SK-N-SH treated with all-trans-retinoic acid at 6 μM for 48 hours (cell line): ENCODE measurements around the gene APOA1.
"Not testable (repeated sequence)": the region's sequence is repeated elsewhere in the genome, so short reads cannot be mapped to it uniquely, and the experiment has no call there.

ENCODE experiments used
- ATAC-seq: fragments of 200-7000 bp; cut with Tn5 transposase; 3 replicates; pipeline ENCODE4 v1.9.1; 2020; ENCODE audit warnings: mild to moderate bottlenecking, moderate library complexity
- ARNTL ChIP-seq: fragments of 450-650 bp; formaldehyde crosslinking; IDR thresholded peaks from 2 replicates; pipeline ENCODE4 v1.5.0; 2020; ENCODE audit warnings: low read depth, mild to moderate bottlenecking, moderate library complexity, borderline replicate concordance
- BACH2 ChIP-seq: fragments of 250-450 bp; sonication (Bioruptor Pico); IDR thresholded peaks from 2 replicates; pipeline ENCODE4 v1.9.0; 2021; ENCODE audit warnings: mild to moderate bottlenecking, borderline replicate concordance
- CSDC2 ChIP-seq: fragments of 250-450 bp; sonication (Bioruptor Pico); IDR thresholded peaks from 2 replicates; pipeline ENCODE4 v1.5.0; 2020; ENCODE audit warnings: mild to moderate bottlenecking, moderate library complexity
- ESRRG ChIP-seq: fragments of 250-450 bp; sonication (Bioruptor Pico); IDR thresholded peaks from 2 replicates; pipeline ENCODE4 v1.6.1; 2021; ENCODE audit warnings: mild to moderate bottlenecking
- GLIS3 ChIP-seq: fragments of 250-450 bp; sonication (Bioruptor Pico); IDR thresholded peaks from 2 replicates; pipeline ENCODE4 v1.5.0; 2020; ENCODE audit warnings: mild to moderate bottlenecking, moderate library complexity
- ISL1 ChIP-seq: fragments of 250-450 bp; sonication (Bioruptor Pico); IDR thresholded peaks from 2 replicates; pipeline ENCODE4 v2.1.2; 2022; ENCODE audit warnings: mild to moderate bottlenecking, moderate library complexity
- PPARA ChIP-seq: fragments of 250-450 bp; sonication (Bioruptor Pico); IDR thresholded peaks from 2 replicates; pipeline ENCODE4 v1.5.0; 2020; ENCODE audit warnings: mild to moderate bottlenecking, borderline replicate concordance
- RARB ChIP-seq: fragments of 250-450 bp; sonication (Bioruptor Pico); IDR thresholded peaks from 2 replicates; pipeline ENCODE4 v1.8.0; 2021; ENCODE audit warnings: mild to moderate bottlenecking, moderate library complexity
- SNAI2 ChIP-seq: fragments of 250-450 bp; sonication (Bioruptor Pico); IDR thresholded peaks from 2 replicates; pipeline ENCODE4 v1.5.0; 2020; ENCODE audit warnings: mild to moderate bottlenecking, moderate library complexity
- TCF4 ChIP-seq: fragments of 250-450 bp; sonication (Bioruptor Pico); IDR thresholded peaks from 2 replicates; pipeline ENCODE4 v1.8.0; 2021; ENCODE audit warnings: mild to moderate bottlenecking, moderate library complexity, borderline replicate concordance
- TOX ChIP-seq: fragments of 250-450 bp; sonication (Bioruptor Pico); IDR thresholded peaks from 2 replicates; pipeline ENCODE4 v1.8.0; 2021; ENCODE audit warnings: mild to moderate bottlenecking, moderate library complexity, borderline replicate concordance
- ZC3H10 ChIP-seq: fragments of 250-450 bp; sonication (Bioruptor Pico); IDR thresholded peaks from 2 replicates; pipeline ENCODE4 v1.5.1; 2021; ENCODE audit warnings: mild to moderate bottlenecking, moderate library complexity
- ZFP3 ChIP-seq: fragments of 250-450 bp; sonication (Bioruptor Pico); IDR thresholded peaks from 2 replicates; pipeline ENCODE4 v1.5.0; 2020; ENCODE audit warnings: mild to moderate bottlenecking, moderate library complexity
- ZNF565 ChIP-seq: fragments of 450-650 bp; formaldehyde crosslinking; conservative IDR thresholded peaks from 2 replicates; pipeline ENCODE4 v1.5.0; 2020; ENCODE audit warnings: low read depth, mild to moderate bottlenecking, moderate library complexity
- ZNF70 ChIP-seq: fragments of 450-650 bp; formaldehyde crosslinking; IDR thresholded peaks from 2 replicates; pipeline ENCODE4 v1.5.0; 2020; ENCODE audit warnings: mild to moderate bottlenecking, moderate library complexity
- ZNF8 ChIP-seq: fragments of 450-650 bp; formaldehyde crosslinking; IDR thresholded peaks from 2 replicates; pipeline ENCODE4 v1.5.0; 2020; ENCODE audit warnings: mild to moderate bottlenecking, moderate library complexity
- TF ChIP-seq, protein P1 (sequence below): fragments of 250-450 bp; sonication (Bioruptor Pico); IDR thresholded peaks from 2 replicates; pipeline ENCODE4 v1.5.1; 2020; ENCODE audit warnings: low read depth, mild to moderate bottlenecking, moderate library complexity
- TF ChIP-seq, protein P2 (sequence below): fragments of 250-450 bp; sonication (Bioruptor Pico); IDR thresholded peaks from 2 replicates; pipeline ENCODE4 v1.5.1; 2021; ENCODE audit warnings: mild to moderate bottlenecking, moderate library complexity
- TF ChIP-seq, protein P3 (sequence below): fragments of 250-450 bp; sonication (Bioruptor Pico); IDR thresholded peaks from 2 replicates; pipeline ENCODE4 v1.8.0; 2020; ENCODE audit warnings: mild to moderate bottlenecking, moderate library complexity, borderline replicate concordance
- TF ChIP-seq, protein P4 (sequence below): fragments of 250-450 bp; sonication (Bioruptor Pico); IDR thresholded peaks from 2 replicates; pipeline ENCODE4 v1.5.0; 2020; ENCODE audit warnings: mild to moderate bottlenecking, moderate library complexity

Gene APOA1

DNA sequence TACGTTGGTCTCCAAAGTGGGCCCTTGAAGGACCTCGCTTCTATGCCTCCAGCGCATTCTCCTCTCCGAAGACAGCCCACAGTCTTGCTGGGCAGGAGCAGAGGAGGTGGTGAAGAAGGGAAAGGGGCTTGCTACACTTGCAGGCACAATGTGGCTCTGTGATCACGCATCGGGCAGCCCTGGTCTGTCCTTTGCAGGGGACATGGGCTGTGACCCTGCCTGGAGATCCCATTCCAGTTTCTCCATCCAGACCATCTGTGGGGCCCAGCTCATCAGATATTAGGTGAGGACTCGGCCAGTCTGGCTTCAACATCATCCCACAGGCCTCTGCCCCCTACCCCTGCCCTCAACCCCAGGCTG, 810 bp downstream of the APOA1 start:
- no peak for ATAC-seq
- TF ChIP-seq CSDC2 (CRISPR knock-in tag), result no peak
- no peak for TF ChIP-seq TOX (CRISPR knock-in tag)
- no peak for TF ChIP-seq PPARA (CRISPR knock-in tag)
- TF ChIP-seq ZNF565 (CRISPR knock-in tag), result no peak
- TF ChIP-seq RARB (CRISPR knock-in tag), result no peak
- TF ChIP-seq ZNF70 (CRISPR knock-in tag), result no peak
- TF ChIP-seq TCF4 (CRISPR knock-in tag), result no peak
- TF ChIP-seq ZC3H10, result no peak
- no peak for TF ChIP-seq BACH2 (CRISPR knock-in tag)
- TF ChIP-seq ISL1 (CRISPR knock-in tag), result no peak
- no peak for TF ChIP-seq SNAI2
- TF ChIP-seq, protein P1, sequence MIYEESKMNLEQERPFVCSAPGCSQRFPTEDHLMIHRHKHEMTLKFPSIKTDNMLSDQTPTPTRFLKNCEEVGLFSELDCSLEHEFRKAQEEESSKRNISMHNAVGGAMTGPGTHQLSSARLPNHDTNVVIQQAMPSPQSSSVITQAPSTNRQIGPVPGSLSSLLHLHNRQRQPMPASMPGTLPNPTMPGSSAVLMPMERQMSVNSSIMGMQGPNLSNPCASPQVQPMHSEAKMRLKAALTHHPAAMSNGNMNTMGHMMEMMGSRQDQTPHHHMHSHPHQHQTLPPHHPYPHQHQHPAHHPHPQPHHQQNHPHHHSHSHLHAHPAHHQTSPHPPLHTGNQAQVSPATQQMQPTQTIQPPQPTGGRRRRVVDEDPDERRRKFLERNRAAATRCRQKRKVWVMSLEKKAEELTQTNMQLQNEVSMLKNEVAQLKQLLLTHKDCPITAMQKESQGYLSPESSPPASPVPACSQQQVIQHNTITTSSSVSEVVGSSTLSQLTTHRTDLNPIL, result no peak

DNA sequence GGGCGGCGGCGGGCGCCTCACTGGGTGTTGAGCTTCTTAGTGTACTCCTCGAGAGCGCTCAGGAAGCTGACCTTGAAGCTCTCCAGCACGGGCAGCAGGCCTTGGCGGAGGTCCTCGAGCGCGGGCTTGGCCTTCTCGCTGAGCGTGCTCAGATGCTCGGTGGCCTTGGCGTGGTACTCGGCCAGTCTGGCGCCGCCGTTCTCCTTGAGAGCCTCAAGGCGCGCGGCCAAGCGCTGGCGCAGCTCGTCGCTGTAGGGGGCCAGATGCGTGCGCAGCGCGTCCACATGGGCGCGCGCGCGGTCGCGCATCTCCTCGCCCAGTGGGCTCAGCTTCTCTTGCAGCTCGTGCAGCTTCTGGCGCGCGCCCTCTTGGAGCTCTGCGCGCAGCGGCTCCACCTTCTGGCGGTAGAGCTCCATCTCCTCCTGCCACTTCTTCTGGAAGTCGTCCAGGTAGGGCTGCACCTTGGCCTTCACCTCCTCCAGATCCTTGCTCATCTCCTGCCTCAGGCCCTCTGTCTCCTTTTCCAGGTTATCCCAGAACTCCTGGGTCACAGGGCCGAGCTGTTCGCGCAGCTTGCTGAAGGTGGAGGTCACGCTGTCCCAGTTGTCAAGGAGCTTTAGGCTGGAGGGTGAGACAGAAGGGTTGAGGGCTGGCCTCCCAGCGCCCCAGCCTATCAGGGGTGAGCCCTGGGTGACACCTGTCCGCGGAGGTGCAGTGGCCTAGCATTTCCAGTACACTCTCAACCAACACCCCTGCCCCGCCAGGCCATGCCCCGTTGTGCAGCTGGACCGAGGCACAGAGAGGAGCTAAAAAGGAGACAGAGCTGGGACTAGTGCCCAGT, 1.4 kb downstream of the APOA1 start:
- ATAC-seq, result peak; percentile 92
- no peak for TF ChIP-seq ZNF565 (CRISPR knock-in tag)
- TF ChIP-seq BACH2 (CRISPR knock-in tag), result no peak
- TF ChIP-seq RARB (CRISPR knock-in tag), result no peak
- TF ChIP-seq, protein P2, sequence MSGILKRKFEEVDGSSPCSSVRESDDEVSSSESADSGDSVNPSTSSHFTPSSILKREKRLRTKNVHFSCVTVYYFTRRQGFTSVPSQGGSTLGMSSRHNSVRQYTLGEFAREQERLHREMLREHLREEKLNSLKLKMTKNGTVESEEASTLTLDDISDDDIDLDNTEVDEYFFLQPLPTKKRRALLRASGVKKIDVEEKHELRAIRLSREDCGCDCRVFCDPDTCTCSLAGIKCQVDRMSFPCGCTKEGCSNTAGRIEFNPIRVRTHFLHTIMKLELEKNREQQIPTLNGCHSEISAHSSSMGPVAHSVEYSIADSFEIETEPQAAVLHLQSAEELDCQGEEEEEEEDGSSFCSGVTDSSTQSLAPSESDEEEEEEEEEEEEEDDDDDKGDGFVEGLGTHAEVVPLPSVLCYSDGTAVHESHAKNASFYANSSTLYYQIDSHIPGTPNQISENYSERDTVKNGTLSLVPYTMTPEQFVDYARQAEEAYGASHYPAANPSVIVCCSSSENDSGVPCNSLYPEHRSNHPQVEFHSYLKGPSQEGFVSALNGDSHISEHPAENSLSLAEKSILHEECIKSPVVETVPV (CRISPR knock-in tag), result no peak
- TF ChIP-seq, protein P3, sequence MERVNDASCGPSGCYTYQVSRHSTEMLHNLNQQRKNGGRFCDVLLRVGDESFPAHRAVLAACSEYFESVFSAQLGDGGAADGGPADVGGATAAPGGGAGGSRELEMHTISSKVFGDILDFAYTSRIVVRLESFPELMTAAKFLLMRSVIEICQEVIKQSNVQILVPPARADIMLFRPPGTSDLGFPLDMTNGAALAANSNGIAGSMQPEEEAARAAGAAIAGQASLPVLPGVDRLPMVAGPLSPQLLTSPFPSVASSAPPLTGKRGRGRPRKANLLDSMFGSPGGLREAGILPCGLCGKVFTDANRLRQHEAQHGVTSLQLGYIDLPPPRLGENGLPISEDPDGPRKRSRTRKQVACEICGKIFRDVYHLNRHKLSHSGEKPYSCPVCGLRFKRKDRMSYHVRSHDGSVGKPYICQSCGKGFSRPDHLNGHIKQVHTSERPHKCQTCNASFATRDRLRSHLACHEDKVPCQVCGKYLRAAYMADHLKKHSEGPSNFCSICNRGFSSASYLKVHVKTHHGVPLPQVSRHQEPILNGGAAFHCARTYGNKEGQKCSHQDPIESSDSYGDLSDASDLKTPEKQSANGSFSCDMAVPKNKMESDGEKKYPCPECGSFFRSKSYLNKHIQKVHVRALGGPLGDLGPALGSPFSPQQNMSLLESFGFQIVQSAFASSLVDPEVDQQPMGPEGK, result no peak
- no peak for TF ChIP-seq ARNTL (CRISPR knock-in tag)
- no peak for TF ChIP-seq TCF4 (CRISPR knock-in tag)
- TF ChIP-seq, protein P4, sequence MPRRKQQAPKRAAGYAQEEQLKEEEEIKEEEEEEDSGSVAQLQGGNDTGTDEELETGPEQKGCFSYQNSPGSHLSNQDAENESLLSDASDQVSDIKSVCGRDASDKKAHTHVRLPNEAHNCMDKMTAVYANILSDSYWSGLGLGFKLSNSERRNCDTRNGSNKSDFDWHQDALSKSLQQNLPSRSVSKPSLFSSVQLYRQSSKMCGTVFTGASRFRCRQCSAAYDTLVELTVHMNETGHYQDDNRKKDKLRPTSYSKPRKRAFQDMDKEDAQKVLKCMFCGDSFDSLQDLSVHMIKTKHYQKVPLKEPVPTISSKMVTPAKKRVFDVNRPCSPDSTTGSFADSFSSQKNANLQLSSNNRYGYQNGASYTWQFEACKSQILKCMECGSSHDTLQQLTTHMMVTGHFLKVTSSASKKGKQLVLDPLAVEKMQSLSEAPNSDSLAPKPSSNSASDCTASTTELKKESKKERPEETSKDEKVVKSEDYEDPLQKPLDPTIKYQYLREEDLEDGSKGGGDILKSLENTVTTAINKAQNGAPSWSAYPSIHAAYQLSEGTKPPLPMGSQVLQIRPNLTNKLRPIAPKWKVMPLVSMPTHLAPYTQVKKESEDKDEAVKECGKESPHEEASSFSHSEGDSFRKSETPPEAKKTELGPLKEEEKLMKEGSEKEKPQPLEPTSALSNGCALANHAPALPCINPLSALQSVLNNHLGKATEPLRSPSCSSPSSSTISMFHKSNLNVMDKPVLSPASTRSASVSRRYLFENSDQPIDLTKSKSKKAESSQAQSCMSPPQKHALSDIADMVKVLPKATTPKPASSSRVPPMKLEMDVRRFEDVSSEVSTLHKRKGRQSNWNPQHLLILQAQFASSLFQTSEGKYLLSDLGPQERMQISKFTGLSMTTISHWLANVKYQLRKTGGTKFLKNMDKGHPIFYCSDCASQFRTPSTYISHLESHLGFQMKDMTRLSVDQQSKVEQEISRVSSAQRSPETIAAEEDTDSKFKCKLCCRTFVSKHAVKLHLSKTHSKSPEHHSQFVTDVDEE, result no peak
- TF ChIP-seq CSDC2 (CRISPR knock-in tag), result no peak

DNA sequence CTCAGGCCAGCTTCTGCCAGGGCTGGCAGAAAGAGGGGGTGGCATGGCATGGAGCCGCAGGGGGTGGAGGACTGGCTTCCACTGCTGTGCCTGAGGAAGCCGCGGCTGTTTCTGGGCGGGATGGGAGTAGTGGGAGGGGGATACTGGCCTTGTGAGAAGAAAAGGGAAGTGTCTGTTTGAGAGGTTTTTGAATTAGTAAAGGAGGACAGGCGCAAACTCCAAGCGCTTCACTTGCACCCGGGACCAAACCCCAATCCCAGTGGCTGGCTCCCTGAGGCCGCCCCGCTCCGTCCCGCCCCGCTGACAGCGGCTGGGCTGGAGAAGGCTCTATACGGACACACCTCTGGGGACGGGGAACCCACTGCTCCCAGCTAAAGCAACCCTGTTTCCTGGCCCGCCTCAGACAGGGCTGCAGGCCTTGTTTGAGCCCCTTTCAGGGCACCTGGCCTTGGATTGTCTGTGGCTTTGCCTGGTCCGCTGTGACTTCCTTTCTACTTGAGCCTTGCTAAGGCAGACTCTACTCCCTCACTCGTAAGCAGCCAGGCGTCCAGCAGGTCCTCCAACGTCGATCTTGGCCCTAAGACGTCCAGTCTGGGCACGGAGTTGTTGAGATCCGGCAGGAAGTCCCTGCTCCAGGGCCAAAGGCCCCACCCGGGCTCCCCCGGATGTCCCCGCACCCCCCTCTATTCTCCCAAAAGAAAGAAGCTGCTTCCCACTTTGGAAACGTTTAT, 2.2 kb downstream of the APOA1 start:
- no peak for ATAC-seq
- TF ChIP-seq ZC3H10 (no peak), RARB (CRISPR knock-in tag) (no peak), ESRRG (CRISPR knock-in tag) (no peak), GLIS3 (no peak), ISL1 (CRISPR knock-in tag) (no peak), TOX (CRISPR knock-in tag) (no peak), ZFP3 (CRISPR knock-in tag) (no peak), ZNF8 (CRISPR knock-in tag) (no peak), ZNF70 (CRISPR knock-in tag) (no peak)
- TF ChIP-seq, protein P4, result no peak
- TF ChIP-seq, protein P3, result no peak
- TF ChIP-seq, protein P2 (CRISPR knock-in tag), result no peak

DNA sequence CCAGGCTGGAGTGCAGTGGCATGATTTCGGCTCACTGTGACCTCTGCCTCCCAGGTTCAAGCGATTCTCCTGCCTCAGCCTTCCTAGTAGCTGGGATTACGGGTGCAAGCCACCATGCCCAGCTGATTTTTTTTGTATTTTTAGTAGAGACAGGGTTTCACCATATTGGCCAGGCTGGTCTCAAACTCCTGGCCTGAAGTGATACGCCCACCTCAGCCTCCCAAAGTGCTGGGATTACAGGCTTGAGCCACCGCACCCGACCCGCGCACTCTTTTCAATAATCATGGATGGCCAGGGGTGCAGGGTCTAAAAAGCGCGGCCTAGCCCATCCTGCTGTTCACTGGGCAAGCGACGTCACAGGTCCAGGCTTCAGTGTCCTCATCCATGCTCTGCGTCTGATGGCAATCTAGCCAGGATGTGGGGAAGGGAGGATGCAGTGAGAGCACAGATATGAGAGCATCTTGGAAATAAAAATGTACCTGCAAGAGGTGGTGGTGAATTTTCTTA, 2.8 kb downstream of the APOA1 start:
- ATAC-seq, result not testable (repeated sequence)
